NCI-H1105 treated with DMSO at 0.1 percent for 48 hours (cell line): ENCODE measurements around the gene MB.
"Not testable (repeated sequence)": the region's sequence is repeated elsewhere in the genome, so short reads cannot be mapped to it uniquely, and the experiment has no call there.

Experiments used
- DNase-seq: peaks from one replicate; lab custom pipeline; 2025; lab: John Stamatoyannopoulos, UW

The MB gene

GRCh38 chr22:35637254-35637653, 20.1 kb upstream of the MB start:
- no peak for DNase-seq

- DNase-seq: no peak
These were observed 17.9 kb upstream of the MB start for GRCh38 chr22:35634943-35635540.

GRCh38 chr22:35634015-35634414, 16.9 kb upstream of the MB start:
- no peak for DNase-seq

GRCh38 chr22:35633520-35633919, 16.4 kb upstream of the MB start:
- DNase-seq: no peak

- no peak for DNase-seq
These were observed 15.8 kb upstream of the MB start for GRCh38 chr22:35632935-35633334.

GRCh38 chr22:35631597-35631996, 14.5 kb upstream of the MB start:
- peak; percentile 10 for DNase-seq

GRCh38 chr22:35630891-35631290, 13.8 kb upstream of the MB start:
- DNase-seq: no peak

- DNase-seq: no peak
These were observed 13.3 kb upstream of the MB start for GRCh38 chr22:35630387-35630793.

GRCh38 chr22:35629406-35630216, 12.5 kb upstream of the MB start:
- no peak for DNase-seq

- no peak for DNase-seq
These were observed 11.6 kb upstream of the MB start for GRCh38 chr22:35628732-35629131.

GRCh38 chr22:35627267-35628041, 10.3 kb upstream of the MB start:
- no peak for DNase-seq

GRCh38 chr22:35625763-35626432, 8.8 kb upstream of the MB start:
- DNase-seq: no peak

GRCh38 chr22:35624547-35624946, 7.4 kb upstream of the MB start:
- no peak for DNase-seq

- not testable (repeated sequence) for DNase-seq
These were observed 6.8 kb upstream of the MB start for GRCh38 chr22:35623885-35624284.

GRCh38 chr22:35622191-35622913, 5.2 kb upstream of the MB start:
- peak; percentile 74 for DNase-seq

GRCh38 chr22:35621451-35621850, 4.3 kb upstream of the MB start:
- DNase-seq: no peak

GRCh38 chr22:35620624-35621251, 3.6 kb upstream of the MB start:
- peak; percentile 31 for DNase-seq

GRCh38 chr22:35619336-35620094, 2.4 kb upstream of the MB start:
- no peak for DNase-seq

GRCh38 chr22:35618427-35619223, 1.5 kb upstream of the MB start:
- DNase-seq: no peak

GRCh38 chr22:35616043-35616442, 1.1 kb downstream of the MB start:
- no peak for DNase-seq
